ENCODE measurements around the gene AGAP5. TPM values are rescaled to one million over a fixed set of nuclear protein-coding genes. Genes with fewer than 3 reads are reported as not detected.

The AGAP5 gene
- total RNA-seq, 6 donors from 2014 or later = 6.6 to 25.1 (median 8.7) TPM

DNA sequence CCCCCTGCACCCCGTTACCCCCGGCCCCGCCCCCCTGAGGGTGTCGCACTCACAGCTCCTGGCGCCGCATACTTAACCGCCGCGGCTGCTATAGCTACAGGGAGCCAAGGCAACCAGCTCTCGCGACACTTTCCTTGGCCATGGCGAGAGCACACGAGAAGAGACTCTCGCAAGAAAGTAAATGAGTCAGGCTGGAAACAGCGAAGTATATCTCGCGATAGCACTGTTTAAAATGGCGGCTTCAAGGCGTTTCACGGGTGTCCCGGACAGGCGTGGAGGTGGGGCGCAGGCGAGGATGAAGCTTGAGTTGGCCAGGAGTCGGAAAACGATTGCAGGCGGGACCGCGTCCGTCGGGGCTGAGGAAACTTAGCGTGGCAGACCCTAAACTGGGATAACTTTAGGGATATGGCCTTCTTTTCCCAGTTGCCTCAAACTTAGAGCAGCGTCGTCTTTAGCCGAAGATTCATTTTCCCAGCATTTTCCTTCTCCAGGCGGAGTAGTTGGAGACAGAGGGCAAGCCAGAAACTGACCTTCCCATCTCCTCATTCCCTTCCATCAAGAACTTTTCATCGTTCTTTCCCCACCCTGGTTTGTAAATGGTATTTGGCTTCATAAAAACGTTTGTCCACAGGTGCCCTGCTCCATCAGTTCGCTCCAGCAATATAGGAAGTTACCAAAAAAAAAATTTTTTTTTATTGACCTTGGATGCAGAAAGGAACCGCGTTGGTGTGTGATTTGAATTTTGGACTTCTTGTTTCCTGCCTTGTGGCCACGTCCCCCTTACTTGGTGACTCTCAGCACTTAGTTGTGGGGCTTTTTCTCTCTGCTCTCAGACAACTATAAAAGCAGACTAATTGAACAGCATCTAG lies 71.8 kb downstream of the AGAP5 start:
- no peaks in the 10 kb centered on the region for H3K27me3 ChIP-seq
- H3K36me3 ChIP-seq = no peaks in the 10 kb centered on the region
- H3K27ac ChIP-seq = peak overlapping the region; percentile 85 to 90 (median 87)
- ATAC-seq (ENCODE audit: low FRiP score in 2 of 2) (peak; percentile 96 to 98), DNase-seq (peak in 1 of 2 donors; percentile 98)
- no peaks in the 10 kb centered on the region for H3K9me3 ChIP-seq
- peak overlapping the region; percentile 62 to 98 (median 90) for H3K4me3 ChIP-seq
- peak; percentile 58 to 71 for TF ChIP-seq POLR2AphosphoS5 (IDR thresholded peaks at IDR 0.05)
- peak in 2 of 4 donors; percentile 53 to 72 for TF ChIP-seq POLR2A (IDR thresholded peaks at IDR 0.05)
- TF ChIP-seq, protein P1, sequence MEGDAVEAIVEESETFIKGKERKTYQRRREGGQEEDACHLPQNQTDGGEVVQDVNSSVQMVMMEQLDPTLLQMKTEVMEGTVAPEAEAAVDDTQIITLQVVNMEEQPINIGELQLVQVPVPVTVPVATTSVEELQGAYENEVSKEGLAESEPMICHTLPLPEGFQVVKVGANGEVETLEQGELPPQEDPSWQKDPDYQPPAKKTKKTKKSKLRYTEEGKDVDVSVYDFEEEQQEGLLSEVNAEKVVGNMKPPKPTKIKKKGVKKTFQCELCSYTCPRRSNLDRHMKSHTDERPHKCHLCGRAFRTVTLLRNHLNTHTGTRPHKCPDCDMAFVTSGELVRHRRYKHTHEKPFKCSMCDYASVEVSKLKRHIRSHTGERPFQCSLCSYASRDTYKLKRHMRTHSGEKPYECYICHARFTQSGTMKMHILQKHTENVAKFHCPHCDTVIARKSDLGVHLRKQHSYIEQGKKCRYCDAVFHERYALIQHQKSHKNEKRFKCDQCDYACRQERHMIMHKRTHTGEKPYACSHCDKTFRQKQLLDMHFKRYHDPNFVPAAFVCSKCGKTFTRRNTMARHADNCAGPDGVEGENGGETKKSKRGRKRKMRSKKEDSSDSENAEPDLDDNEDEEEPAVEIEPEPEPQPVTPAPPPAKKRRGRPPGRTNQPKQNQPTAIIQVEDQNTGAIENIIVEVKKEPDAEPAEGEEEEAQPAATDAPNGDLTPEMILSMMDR (IDR thresholded peaks at IDR 0.05) = no peak
- peaks cover 9 to 16% (median 14%) of the 10 kb centered on the region in 4 donors for H3K4me1 ChIP-seq
- WGBS, 2 donors = 3% methylated on average over 31 to 42 of the region's 42 CpGs

DNA sequence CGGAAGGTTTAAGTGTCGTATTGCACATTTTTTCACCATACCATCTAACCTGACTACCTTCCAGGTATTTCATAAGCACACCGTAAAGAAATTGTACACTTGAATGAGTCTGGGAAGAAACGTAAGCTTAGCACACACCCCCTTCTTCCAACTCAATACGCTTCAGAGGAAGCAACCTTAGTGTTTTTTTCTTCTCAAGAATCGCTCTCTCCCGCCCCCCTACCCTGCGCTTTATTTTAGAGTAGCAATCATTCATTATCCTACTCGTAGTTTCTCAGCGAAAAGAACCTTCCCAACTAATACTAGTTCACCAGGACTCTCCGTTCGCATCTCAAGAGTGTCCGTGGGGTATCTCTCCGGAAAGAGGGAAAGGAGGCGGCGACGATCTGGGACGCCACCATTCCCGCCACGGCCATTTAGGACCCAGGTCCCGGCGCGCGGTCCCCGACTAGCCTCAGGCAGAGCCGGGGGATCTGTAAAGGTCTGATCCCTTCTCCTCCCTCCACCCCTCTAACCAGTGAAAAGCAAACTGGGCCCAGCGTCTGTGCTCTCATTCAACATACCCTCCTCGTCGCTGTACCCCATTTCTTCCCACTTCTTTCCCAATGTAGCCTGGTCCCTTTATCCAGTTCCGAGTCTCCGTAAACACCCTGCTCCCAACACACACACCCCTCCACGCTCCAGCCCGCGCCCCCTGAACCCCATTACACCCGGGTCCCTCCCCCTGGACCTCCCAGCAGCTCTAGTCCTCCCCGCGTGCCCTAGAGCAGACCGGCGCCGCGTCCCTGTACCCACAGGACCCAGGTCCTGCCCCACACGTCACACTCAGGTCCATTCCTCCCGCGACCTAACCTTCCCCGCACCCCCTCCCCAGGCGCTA lies 72.7 kb downstream of the AGAP5 start:
- Histone ChIP-seq H3K9me3 (no peaks in the 10 kb centered on the region), H3K27me3 (no peaks in the 10 kb centered on the region), H3K4me1 (peaks cover 9 to 16% (median 14%) of the 10 kb centered on the region in 4 donors), H3K4me3 (peak overlapping the region; percentile 62 to 98 (median 90)), H3K27ac (peak overlapping the region; percentile 85 to 90 (median 87)), H3K36me3 (no peaks in the 10 kb centered on the region)
- DNase-seq (peak in 1 of 2 donors; percentile 91), ATAC-seq (ENCODE audit: low FRiP score in 2 of 2) (peak; percentile 34 to 66)
- TF ChIP-seq, protein P1 (IDR thresholded peaks at IDR 0.05) = no peak
- TF ChIP-seq EP300 (IDR thresholded peaks at IDR 0.05) (no peak), POLR2A (IDR thresholded peaks at IDR 0.05) (no peak), POLR2AphosphoS5 (IDR thresholded peaks at IDR 0.05) (no peak)
- WGBS, 2 donors = 0 to 1% methylated on average over 38 to 46 of the region's 46 CpGs

Small RNA genes lying within 50 kb of the gene (small RNA-seq; reads per million reads assigned to genes)
- gene AC022400.4 (0 reads per million in 4 donors), gene RNA5SP320 (0 reads per million in 4 donors)

Other genes with a start within 250 kb of the AGAP5 start
- gene PPP3CB, start 202.1 kb downstream of the AGAP5 start, total RNA-seq = 10 to 100 TPM; 24.3 to 42.4 (median 32.9) TPM
- 100 to 1,000 TPM in 4 of 6 donors, 10 to 100 TPM in 2; 67.9 to 188 (median 120) TPM for gene USP54, start 106.8 kb downstream of the AGAP5 start, total RNA-seq
- 1 to 10 TPM in 2 of 6 donors, under 1 TPM in 1, not detected in 3; 0.46 to 3.5 (median 2.6) TPM for gene MYOZ1, start 56.6 kb downstream of the AGAP5 start, total RNA-seq
- gene SYNPO2L, start 42.1 kb downstream of the AGAP5 start, total RNA-seq = under 1 TPM in 3 of 6 donors, not detected in 3; 0.54 to 0.84 (median 0.78) TPM
- 10 to 100 TPM; 55.1 to 84.0 (median 65.0) TPM for gene SEC24C, start 46.3 kb upstream of the AGAP5 start, total RNA-seq
- 10 to 100 TPM; 16.8 to 34.9 (median 19.4) TPM for gene CHCHD1, start 83.9 kb upstream of the AGAP5 start, total RNA-seq
- gene ZSWIM8, start 87.5 kb upstream of the AGAP5 start, total RNA-seq = 100 to 1,000 TPM in 4 of 6 donors, 10 to 100 TPM in 2; 54.9 to 202 (median 109) TPM
- 10 to 100 TPM; 26.4 to 92.2 (median 38.3) TPM for gene NDST2, start 113.5 kb upstream of the AGAP5 start, total RNA-seq
- gene CAMK2G, start 176.4 kb upstream of the AGAP5 start, total RNA-seq = 10 to 100 TPM; 25.7 to 52.3 (median 43.0) TPM
- gene PLAU, start 213.0 kb upstream of the AGAP5 start, total RNA-seq = 10 to 100 TPM in 3 of 6 donors, 1 to 10 TPM in 3; 8.2 to 38.8 (median 12.4) TPM

Measured in upper lobe of left lung (tissue), 6 donors.